Esophagus squamous epithelium (tissue), 5 donors: ENCODE data around the gene GYG2. TPM values are rescaled to one million over a fixed set of nuclear protein-coding genes. Genes with fewer than 3 reads are reported as not detected.
"Not testable (repeated sequence)": the region's sequence is repeated elsewhere in the genome, so short reads cannot be mapped to it uniquely, and the experiment has no call there.

Experiments used
- DNase-seq: peaks from one replicate; lab custom pipeline; 2025; lab: John Stamatoyannopoulos, UW
- H3K27ac ChIP-seq, 4 donors: fragments of 200-600 bp; sonication (generic); one replicate each; pipeline ENCODE4 v1.5.1; 2016 to 2019; ENCODE audit warnings: mild to moderate bottlenecking in 1 of 4
- H3K27me3 ChIP-seq, 4 donors: fragments of 200-600 bp; sonication (generic); 1 replicate in 3 of 4; 2 replicates in 1 of 4; pipeline versions ENCODE4 v1.5.1 to v1.6.0; 2017 to 2021; ENCODE audit warnings: antibody characterized with exemption in 1 of 4
- H3K36me3 ChIP-seq, 3 donors: fragments of 200-600 bp; sonication (generic); one replicate each; pipeline ENCODE4 v1.5.1; 2016 to 2019
- H3K4me1 ChIP-seq, 3 donors: fragments of 200-600 bp; sonication (generic); one replicate each; pipeline ENCODE4 v1.5.1; 2017 to 2019
- H3K4me3 ChIP-seq, 4 donors: fragments of 200-600 bp; sonication (generic); 1 replicate in 3 of 4; 2 replicates in 1 of 4; pipeline ENCODE4 v1.5.1; 2016 to 2019; ENCODE audit warnings: mild to moderate bottlenecking in 2 of 4, moderate library complexity in 1 of 4
- H3K9me3 ChIP-seq, 3 donors: fragments of 200-600 bp; sonication (generic); one replicate each; pipeline ENCODE4 v1.5.1; 2016 to 2019
- POLR2A ChIP-seq, 4 donors: fragments of 450-650 bp; IDR thresholded peaks; one replicate each; pipeline ENCODE4 v1.6.1; 2017; ENCODE audit warnings: antibody characterized with exemption in 4 of 4, mild to moderate bottlenecking in 4 of 4, moderate library complexity in 3 of 4
- WGBS, 2 donors: methylation state at CpG; one replicate each; pipeline ENCODE4 v1.1.5; 2018; 5-methylcytosine and 5-hydroxymethylcytosine counted together
- intact Hi-C: fragments of 100-400 bp; cut with DNase I; formaldehyde crosslinking; loops from one replicate; pipeline ENCODE4 v1.15.0; 2022
- total RNA-seq, 4 donors: library from RNA; depleted of rRNA; stranded (reverse); fragments of >200 nt; gene quantifications; one replicate each; pipeline ENCODE4 v1.1.0, GENCODE V29; 2016
- TF ChIP-seq, protein P1 (sequence below), 6 experiments: fragments of 450-650 bp in 4 of 6; fragments of 200-600 bp in 2 of 6; sonication (generic) in 2 of 6; IDR thresholded peaks; one replicate each; pipeline ENCODE4 v1.5.1; 2016 to 2019; ENCODE audit warnings: antibody characterized with exemption in 6 of 6, mild to moderate bottlenecking in 4 of 6, moderate library complexity in 4 of 6
- donor health status: DM: yes; HTN: yes; CAD: no.

The GYG2 gene
- total RNA-seq, result 1 to 10 TPM in 1 of 4 donors, under 1 TPM in 2, not detected in 1; 0.42 to 1.7 (median 0.95) TPM

DNA sequence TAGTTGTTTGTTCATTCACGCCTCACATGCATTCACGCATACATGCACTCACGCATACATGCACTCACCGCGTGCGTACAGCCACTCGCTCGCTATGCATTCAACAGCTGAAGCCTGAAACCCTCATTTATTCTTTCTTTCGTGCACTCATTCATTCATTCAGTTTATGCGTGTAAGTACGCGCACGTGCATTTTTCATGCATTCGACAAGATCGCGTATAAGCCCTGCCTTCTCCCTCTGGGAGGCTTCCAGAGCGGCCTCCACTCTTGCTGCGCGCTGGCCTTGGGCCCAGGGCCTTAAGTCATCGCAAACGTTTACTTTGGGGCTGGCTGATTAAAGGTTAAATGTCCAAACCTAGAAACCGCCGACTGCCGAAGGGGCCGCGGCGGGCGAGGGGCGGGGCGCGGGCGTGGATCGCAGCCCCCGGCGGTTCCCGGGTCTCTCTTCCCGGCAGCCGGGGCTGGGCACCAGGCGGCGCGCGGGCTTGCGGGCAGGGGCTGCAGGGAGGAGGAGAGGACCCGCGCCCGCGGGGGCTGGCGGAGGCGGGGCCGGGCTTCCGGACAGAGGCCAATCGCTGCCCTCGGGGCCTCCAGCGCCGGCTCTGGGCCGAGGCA lies at the start of gene GYG2:
Gene GYG2, plus strand, starts transcription at position 587 of the 615 bp plus-strand sequence. CDS start 1,259 bp downstream, outside the sequence.
- Histone ChIP-seq H3K27ac (no peak within 1 kb of the TSS), H3K9me3 (no peaks in the 10 kb centered on the region), H3K4me1 (peaks cover 0 to 16% (median 6%) of the 10 kb centered on the region in 3 donors), H3K27me3 (peaks cover 0 to 14% (median 3%) of the 10 kb centered on the region in 4 donors), H3K36me3 (no peaks in the 10 kb centered on the region), H3K4me3 (peak within 1 kb of the TSS; percentile 22 to 63 (median 38))
- intact Hi-C loops, result no loop called here
- no peak for TF ChIP-seq POLR2A (IDR thresholded peaks at IDR 0.05)
- TF ChIP-seq, protein P1, sequence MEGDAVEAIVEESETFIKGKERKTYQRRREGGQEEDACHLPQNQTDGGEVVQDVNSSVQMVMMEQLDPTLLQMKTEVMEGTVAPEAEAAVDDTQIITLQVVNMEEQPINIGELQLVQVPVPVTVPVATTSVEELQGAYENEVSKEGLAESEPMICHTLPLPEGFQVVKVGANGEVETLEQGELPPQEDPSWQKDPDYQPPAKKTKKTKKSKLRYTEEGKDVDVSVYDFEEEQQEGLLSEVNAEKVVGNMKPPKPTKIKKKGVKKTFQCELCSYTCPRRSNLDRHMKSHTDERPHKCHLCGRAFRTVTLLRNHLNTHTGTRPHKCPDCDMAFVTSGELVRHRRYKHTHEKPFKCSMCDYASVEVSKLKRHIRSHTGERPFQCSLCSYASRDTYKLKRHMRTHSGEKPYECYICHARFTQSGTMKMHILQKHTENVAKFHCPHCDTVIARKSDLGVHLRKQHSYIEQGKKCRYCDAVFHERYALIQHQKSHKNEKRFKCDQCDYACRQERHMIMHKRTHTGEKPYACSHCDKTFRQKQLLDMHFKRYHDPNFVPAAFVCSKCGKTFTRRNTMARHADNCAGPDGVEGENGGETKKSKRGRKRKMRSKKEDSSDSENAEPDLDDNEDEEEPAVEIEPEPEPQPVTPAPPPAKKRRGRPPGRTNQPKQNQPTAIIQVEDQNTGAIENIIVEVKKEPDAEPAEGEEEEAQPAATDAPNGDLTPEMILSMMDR (IDR thresholded peaks at IDR 0.05), result no peak
- DNase-seq, result no peak
- WGBS, 2 donors, result 21 to 34% methylated on average over 21 to 37 of the region's 56 CpGs

DNA sequence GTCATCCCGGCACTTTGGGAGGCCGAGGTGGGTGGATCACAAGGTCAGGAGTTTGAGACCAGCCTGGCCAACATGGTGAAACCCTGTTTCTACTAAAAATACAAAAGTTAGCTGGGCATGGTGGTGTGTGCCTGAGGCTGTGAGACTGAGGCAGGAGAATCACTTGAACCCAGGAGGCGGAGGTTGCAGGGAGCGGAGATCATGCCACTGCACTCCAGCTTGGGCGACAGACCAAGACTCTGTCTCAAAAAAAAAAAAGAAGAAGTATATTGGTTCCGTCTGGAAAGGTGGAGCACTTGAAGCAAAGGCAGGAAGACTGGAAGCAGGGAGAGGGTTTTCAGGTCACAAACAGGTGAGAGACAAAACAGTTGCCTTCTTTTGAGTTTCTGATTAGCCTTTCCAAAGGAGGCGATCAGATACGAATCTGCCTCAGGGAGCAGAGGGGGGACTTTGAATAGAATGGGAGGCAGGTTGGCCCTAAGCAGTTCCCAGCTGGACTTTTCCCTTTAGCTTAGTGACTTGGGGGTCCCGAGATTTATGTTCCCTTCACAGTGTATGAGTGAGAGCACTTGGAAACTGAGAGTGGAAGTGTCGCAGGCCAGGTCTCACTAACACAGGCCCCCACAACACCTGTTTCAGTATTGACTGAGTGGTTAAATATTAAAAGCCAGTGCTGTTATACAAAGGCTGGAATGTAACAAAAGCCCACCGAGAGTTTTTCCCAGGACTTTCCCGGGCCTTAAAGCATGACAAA lies 48.1 kb upstream of the GYG2 start:
- WGBS, 2 donors, result 73% methylated on average over 11 to 12 of the region's 12 CpGs
- H3K27me3 ChIP-seq, H3K27ac ChIP-seq, H3K4me1 ChIP-seq, H3K9me3 ChIP-seq, intact Hi-C loops, H3K4me3 ChIP-seq, H3K36me3 ChIP-seq, DNase-seq: not testable (repeated sequence)

DNA sequence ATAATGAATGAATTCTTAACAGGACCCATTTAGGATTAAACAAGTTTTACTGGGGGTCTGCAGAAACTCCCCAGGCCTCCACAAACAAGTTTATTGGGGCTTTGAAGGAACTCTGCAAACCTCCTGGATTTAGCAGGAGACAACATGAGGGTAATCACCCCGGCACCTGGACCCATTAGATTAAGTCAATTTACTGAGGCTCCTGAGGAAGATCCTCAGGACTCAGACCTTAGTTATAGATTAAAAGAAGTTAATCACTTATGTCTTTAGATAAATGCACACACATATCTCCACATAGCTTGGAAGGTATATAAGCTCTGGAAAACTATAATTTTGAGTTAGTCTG lies 47.5 kb upstream of the GYG2 start:
- no peaks in the 10 kb centered on the region for H3K9me3 ChIP-seq
- H3K4me1 ChIP-seq, result no peaks in the 10 kb centered on the region
- H3K4me3 ChIP-seq, result no peak overlapping the region
- H3K27ac ChIP-seq, result no peak overlapping the region
- 100% methylated on average over 1 of the region's 1 CpG; no CpG with 5 or more reads in 1 of the 2 donors for WGBS, 2 donors
- H3K27me3 ChIP-seq, result no peaks in the 10 kb centered on the region
- no peaks in the 10 kb centered on the region for H3K36me3 ChIP-seq
- no peak for TF ChIP-seq POLR2A (IDR thresholded peaks at IDR 0.05)
- TF ChIP-seq, protein P1 (IDR thresholded peaks at IDR 0.05), result no peak
- intact Hi-C loops, result no loop called here
- DNase-seq, result no peak

DNA sequence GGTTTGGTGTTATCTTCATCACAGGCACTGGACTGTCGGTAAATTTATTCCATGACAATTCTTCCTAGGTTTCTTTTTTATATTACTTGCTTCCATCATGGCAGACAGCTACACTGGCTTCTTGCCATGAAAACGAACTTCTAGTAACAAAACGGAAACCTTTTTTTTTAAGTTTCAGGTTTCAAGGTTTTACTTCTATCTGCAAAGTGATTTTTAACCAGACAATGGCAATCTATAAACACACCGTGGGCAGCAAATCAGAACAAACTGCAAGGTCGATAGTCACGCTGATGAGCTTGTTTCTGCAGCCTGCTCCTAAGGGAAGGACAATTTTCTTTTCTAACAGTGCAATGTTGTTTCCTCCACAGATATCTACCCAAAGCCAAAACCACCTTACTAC lies 47.0 kb upstream of the GYG2 start:
- no peak for TF ChIP-seq POLR2A (IDR thresholded peaks at IDR 0.05)
- TF ChIP-seq, protein P1 (IDR thresholded peaks at IDR 0.05), result no peak
- no peak for DNase-seq
- WGBS, 2 donors, result 48 to 55% methylated on average over 4 to 6 of the region's 6 CpGs

DNA sequence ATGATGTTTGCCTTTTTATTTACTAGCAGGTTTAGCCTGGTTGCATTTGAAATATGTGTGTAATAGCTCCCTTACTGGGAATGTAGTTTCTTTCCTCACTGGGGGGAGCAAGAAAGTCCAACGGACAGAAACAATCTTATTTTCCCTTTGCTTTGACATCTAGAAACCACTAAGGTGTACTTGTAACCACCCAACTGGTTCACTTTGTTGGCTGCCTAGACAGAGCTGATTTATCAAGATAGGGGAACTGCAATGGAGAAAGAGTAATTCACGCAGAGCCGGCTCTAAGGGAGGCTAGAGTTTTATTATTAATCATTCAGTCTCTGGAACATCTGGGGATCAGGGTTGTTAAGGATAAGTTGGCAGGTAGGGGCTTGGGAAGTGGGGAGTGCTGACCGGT lies 46.6 kb upstream of the GYG2 start:
- intact Hi-C loops, result no loop called here
- 53 to 67% methylated on average over 3 to 4 of the region's 4 CpGs for WGBS, 2 donors

More for the DNA sequence above, 47.0 kb upstream of the GYG2 start:
- intact Hi-C loops, result no loop called here
- Histone ChIP-seq H3K27me3 (no peaks in the 10 kb centered on the region), H3K9me3 (no peaks in the 10 kb centered on the region), H3K4me3 (no peak overlapping the region), H3K36me3 (no peaks in the 10 kb centered on the region), H3K4me1 (no peaks in the 10 kb centered on the region), H3K27ac (no peak overlapping the region)

More for the DNA sequence above, 46.6 kb upstream of the GYG2 start:
- Histone ChIP-seq H3K9me3 (no peaks in the 10 kb centered on the region), H3K4me1 (no peaks in the 10 kb centered on the region), H3K36me3 (no peaks in the 10 kb centered on the region), H3K27me3 (no peaks in the 10 kb centered on the region), H3K4me3 (no peak overlapping the region), H3K27ac (no peak overlapping the region)
- no peak for DNase-seq
- no peak for TF ChIP-seq POLR2A (IDR thresholded peaks at IDR 0.05)
- TF ChIP-seq, protein P1 (IDR thresholded peaks at IDR 0.05), result no peak
